KMS-11 (cell line): ENCODE data around the gene TRPM8.

Experiments
- H2AFZ ChIP-seq: fragments of 200-600 bp; sonication (generic); 2 replicates; pipeline ENCODE4 v1.6.1; 2016; ENCODE audit warnings: antibody characterized with exemption, mixed run types, low read depth
- H3K27ac ChIP-seq: fragments of 200-600 bp; sonication (generic); 2 replicates; pipeline ENCODE4 v1.6.1; 2016; ENCODE audit warnings: mild to moderate bottlenecking, mixed run types
- H3K27me3 ChIP-seq: fragments of 200-600 bp; sonication (generic); 2 replicates; pipeline ENCODE4 v1.6.1; 2017; ENCODE audit warnings: mild to moderate bottlenecking, low read depth, mixed run types, moderate library complexity; ENCODE audit not compliant: insufficient read depth
- H3K36me3 ChIP-seq: fragments of 200-600 bp; sonication (generic); 2 replicates; pipeline ENCODE4 v1.6.1; 2017; ENCODE audit warnings: mild to moderate bottlenecking, mixed run types; ENCODE audit not compliant: insufficient read depth
- H3K4me1 ChIP-seq: fragments of 200-600 bp; sonication (generic); 2 replicates; pipeline ENCODE4 v1.6.1; 2016; ENCODE audit warnings: mild to moderate bottlenecking, low read depth, mixed run types; ENCODE audit not compliant: poor library complexity, severe bottlenecking
- H3K4me2 ChIP-seq: fragments of 200-600 bp; sonication (generic); 2 replicates; pipeline ENCODE4 v1.7.0; 2016; ENCODE audit warnings: mild to moderate bottlenecking, mixed run types
- H3K4me3 ChIP-seq: fragments of 200-600 bp; sonication (generic); IDR thresholded peaks from 2 replicates; pipeline ENCODE4 v1.6.1; 2017; ENCODE audit warnings: low read depth, low read length, mixed read lengths; ENCODE audit not compliant: insufficient read depth
- H3K79me2 ChIP-seq: fragments of 200-600 bp; sonication (generic); 2 replicates; pipeline ENCODE4 v1.6.1; 2016; ENCODE audit warnings: low read depth, mixed run types; ENCODE audit not compliant: insufficient read depth
- H3K9ac ChIP-seq: fragments of 200-600 bp; sonication (generic); 2 replicates; pipeline ENCODE4 v1.6.1; 2016; ENCODE audit warnings: mild to moderate bottlenecking, mixed run types
- H4K20me1 ChIP-seq: fragments of 200-600 bp; sonication (generic); 2 replicates; pipeline ENCODE4 v1.6.1; 2016; ENCODE audit warnings: mild to moderate bottlenecking, mixed run types; ENCODE audit not compliant: insufficient read depth
- CTCF ChIP-seq: fragments of 200-600 bp; sonication (generic); conservative IDR thresholded peaks from 2 replicates; pipeline ENCODE4 v1.6.1; 2017; ENCODE audit warnings: low read depth, mild to moderate bottlenecking, antibody characterized with exemption, low read length, moderate library complexity, mixed read lengths

The TRPM8 gene

DNA sequence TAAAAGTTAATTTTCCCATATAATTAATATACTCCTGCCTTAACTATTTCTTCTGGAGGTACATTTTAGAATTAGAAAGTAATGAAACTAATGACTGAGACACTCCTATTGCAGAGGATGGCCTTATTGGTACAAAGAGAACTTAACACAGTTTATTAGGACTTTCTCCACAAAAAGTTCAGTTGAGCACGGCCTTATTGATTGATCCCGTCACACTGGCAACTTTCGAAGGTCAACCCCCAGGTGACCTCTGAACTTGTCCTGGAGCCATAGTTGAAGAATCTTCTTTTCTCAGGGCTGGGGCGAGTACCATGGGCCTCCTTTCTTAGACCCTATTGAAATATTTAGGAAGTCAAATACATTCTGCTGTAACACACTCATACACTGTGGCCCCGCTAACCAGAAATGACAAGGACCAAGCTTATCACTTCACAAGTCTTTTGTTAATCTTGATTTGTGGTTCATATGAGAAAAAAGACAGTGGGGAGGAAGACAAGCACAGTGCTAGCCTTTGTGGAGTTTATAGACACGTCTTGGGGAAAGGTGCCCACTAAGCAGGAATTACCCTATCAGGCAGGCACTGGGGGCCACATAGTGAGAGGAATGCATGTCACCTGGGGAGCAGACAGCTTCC is 144.6 kb downstream of the TRPM8 start:
- Histone ChIP-seq H3K27me3 (no peaks in the 10 kb centered on the region), H3K79me2 (no peaks in the 10 kb centered on the region), H4K20me1 (no peaks in the 10 kb centered on the region), H3K4me3 (no peak overlapping the region), H3K9ac (no peak overlapping the region), H2AFZ (no peak overlapping the region), H3K4me1 (peaks cover under 1% of the 10 kb centered on the region), H3K36me3 (no peaks in the 10 kb centered on the region), H3K4me2 (no peak overlapping the region), H3K27ac (no peak overlapping the region)
- TF ChIP-seq CTCF = no peak

DNA sequence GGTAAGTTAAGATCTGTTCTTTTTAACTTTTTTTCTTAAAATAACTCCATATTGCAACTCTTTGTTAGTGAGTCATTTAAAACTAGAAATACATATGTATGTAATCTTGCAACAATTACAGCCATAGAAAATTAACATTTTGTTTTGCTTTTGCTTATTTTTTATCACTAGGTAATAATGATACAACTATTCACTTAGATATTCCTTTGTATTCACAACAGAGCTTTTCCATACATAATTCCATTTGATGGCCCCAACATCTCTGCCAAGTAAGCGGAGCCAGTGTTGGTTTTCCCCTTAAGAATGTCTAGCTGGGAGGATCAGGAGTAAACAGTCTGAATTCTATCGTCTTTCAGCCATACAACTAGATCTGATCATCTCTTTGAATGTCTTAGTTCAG is 149.4 kb downstream of the TRPM8 start:
- Histone ChIP-seq H4K20me1 (no peaks in the 10 kb centered on the region), H3K27ac (no peak overlapping the region), H3K27me3 (no peaks in the 10 kb centered on the region), H3K9ac (no peak overlapping the region), H2AFZ (no peak overlapping the region), H3K4me1 (no peaks in the 10 kb centered on the region), H3K36me3 (no peaks in the 10 kb centered on the region), H3K79me2 (no peaks in the 10 kb centered on the region), H3K4me3 (no peak overlapping the region), H3K4me2 (no peak overlapping the region)
- no peak for TF ChIP-seq CTCF
